ENCODE results near the gene CDH22.

- TF ChIP-seq CTCF (IDR thresholded peaks at IDR 0.05; ENCODE audit: low read depth, low read length) (no peak), EZH2phosphoT487 (IDR thresholded peaks at IDR 0.05; ENCODE audit: low read depth) (no peak)
Measured at GRCh38 chr20:46161921-46162320, 146.4 kb downstream of the CDH22 start.
